ENCODE results near the gene NONO.
"Not testable (repeated sequence)": the region's sequence is repeated elsewhere in the genome, so short reads cannot be mapped to it uniquely, and the experiment has no call there.

Gene NONO, protein sequence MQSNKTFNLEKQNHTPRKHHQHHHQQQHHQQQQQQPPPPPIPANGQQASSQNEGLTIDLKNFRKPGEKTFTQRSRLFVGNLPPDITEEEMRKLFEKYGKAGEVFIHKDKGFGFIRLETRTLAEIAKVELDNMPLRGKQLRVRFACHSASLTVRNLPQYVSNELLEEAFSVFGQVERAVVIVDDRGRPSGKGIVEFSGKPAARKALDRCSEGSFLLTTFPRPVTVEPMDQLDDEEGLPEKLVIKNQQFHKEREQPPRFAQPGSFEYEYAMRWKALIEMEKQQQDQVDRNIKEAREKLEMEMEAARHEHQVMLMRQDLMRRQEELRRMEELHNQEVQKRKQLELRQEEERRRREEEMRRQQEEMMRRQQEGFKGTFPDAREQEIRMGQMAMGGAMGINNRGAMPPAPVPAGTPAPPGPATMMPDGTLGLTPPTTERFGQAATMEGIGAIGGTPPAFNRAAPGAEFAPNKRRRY

DNA sequence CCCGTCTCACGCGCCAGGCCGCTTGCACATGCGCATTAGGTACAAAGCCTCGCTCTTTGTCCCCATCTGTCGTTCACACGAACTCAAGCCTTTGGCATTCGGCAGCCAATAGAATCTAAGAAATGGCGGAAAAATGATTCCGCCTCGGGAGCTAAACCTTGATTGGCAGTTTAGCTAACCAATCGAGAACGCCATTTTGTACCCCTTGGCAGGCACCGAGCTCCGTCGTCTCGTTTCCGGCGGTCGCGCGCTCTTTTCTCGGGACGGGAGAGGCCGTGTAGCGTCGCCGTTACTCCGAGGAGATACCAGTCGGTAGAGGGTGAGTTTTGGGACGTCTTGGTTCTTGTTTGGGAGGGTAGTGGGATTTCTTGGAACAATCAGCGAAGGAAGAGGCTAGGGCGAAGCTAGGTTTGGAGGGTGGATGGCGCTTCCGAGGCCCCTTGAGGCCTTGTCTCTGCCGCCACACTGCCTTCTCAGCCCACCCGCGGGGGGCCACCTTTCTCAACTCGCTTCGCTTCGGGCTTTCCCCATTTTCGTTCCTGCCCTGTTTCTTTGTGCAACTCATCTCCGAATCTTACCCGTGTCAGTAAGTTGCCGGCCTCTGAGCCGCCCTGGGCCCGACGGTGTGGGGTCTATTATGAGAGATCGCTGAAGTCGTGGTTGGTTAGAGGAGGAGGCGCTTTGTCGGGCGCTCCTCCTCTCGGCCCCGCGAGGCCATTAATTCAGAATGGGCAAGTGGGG lies at the start of gene NONO:
Gene NONO (plus strand): TSS at position 233 of the 741 bp plus-strand sequence. CDS start 7,003 bp downstream, outside the sequence.
- intact Hi-C loops (cut with DNase I) = no loop called here
- DNase-seq = peak; percentile 69 to 96 (median 87)

DNA sequence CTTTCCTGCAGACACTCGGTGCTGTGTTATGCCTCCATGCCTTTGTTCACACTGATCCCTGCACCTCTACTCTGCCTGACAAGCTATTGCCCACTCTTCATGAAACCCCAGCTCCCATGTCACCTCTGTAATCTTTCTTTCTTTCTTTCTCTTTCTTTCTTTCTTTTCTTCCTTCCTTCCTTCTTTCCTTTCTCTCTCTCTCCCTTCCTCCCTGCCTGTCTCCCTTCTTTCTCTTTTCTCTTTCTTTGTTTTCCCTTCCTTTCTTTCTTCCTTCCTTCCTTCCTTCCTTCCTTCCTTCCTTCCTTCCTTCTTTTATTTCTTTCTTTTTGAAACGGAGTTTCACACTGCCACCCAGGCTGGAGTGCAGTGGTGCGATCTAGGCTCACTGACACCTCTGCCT lies 48.0 kb upstream of the NONO start:
- intact Hi-C loops (cut with DNase I) = no loop called here
- no peak for DNase-seq

DNA sequence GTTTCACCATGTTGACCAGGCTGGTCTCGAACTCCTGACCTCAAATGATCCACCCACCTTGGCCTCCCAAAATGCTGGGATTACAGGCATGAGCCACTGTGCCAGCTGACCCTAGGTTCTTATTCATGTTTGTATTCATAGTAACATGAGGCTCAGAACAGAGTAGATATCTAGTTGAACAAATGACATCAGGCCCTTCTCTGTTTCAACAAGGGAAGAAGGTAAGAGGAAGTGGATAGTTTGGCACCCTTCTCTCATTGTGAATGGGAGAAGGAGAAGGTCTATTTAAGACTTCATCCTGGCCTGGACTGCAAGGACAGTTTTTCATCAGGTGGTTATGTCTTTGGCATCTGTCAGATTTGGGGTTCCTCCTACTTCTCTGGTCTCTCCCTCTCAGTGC lies 46.6 kb upstream of the NONO start:
- intact Hi-C loops (cut with DNase I) = no loop called here
- DNase-seq = no peak

DNA sequence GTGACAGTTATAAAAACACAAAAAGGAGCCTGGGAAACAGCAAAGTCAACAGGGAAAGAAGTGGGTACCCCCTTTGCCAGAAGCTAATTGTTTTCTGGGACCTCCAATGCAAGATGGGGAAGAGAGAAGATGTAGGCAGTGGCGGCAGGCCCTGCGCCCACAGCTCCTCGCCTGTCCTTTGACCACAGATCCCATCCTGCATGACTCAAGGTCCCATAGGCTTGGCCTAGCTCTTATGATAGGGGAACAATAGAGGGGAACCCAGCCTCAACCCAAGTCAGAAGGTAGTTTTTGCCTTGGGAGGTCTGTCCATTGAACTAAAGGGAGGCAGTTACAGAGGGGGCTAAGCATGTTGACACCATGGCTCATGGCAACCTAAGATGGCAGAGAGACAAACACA lies 43.7 kb upstream of the NONO start:
- intact Hi-C loops (cut with DNase I) = no loop called here

DNA sequence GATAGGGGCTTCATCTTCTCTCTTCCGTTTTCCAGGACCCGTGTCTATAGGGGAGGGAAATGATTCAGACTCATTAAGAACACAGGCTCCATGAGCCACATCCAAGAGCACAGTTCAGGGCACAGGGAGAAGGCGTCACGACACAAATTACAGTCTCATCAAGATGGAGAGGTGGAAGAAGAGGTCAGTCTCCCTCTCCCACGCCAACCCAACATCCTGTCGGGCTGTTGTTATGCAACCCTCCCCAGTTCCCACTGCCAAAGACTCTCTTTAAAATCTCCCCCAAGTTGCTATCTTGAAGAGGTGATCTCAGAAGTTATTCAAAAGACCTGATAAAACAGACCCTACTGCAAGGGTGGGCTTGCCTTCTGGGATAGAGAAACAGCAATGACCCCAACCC lies 42.1 kb upstream of the NONO start:
- intact Hi-C loops (cut with DNase I) = no loop called here
- no peak for DNase-seq

More for the DNA sequence above, 43.7 kb upstream of the NONO start:
- no peak for DNase-seq

DNA sequence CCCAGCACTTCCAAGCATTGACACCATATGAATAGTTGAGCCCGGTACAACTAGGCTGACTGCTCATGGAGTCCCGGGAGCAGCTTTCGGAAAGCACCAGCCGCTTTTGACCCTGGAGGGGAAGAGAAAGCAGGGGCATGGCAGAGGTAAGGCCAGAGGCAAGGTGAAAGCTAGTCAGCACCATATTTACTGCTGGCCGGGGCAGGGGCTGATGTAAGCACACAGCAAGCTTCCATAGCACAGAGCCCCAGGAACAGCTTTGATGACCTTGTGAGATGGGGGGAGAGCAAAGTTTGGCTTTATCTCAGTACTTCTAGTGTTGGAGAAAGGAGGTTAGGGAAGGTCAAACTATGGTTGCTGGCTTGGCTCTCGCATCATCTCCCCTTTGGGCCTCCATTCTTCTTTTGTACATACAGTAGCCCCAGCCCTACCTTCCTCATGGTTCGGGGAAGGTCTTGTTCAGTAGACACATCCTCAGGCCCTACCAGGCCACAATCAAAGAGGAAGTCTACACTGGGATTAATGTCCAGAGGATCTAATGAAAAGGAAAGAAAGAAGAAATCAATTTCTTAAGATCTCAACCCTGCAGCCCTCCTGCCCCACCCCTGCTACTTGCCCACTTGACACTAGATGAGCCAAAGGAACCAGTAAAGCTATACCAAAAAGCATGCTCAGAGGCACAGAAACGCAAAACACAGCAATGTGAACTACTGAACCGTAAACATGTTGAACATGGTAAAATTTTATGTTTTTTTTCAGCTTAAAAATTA lies 38.9 kb upstream of the NONO start:
- intact Hi-C loops (cut with DNase I) = no loop called here
- DNase-seq = no peak

DNA sequence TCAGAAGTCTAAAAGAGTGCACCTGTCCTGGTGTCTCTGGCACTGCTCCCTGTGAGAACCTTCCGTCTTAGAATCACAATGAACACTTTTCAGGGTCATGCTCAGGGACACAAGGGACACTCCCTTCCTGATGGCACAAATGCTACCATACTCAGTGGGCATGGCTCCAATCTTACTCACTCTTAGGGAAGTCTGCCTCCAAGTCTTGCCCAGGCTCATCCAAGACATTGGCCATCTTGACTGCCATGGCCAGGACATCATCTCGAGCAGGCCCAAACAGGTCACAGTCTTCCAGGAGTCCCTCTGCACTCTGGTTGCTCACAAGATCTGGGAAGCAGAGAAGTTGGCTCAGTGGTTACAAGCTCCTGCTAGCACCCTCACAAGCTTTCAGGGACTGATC lies 38.3 kb upstream of the NONO start:
- intact Hi-C loops (cut with DNase I) = no loop called here
- DNase-seq = no peak

DNA sequence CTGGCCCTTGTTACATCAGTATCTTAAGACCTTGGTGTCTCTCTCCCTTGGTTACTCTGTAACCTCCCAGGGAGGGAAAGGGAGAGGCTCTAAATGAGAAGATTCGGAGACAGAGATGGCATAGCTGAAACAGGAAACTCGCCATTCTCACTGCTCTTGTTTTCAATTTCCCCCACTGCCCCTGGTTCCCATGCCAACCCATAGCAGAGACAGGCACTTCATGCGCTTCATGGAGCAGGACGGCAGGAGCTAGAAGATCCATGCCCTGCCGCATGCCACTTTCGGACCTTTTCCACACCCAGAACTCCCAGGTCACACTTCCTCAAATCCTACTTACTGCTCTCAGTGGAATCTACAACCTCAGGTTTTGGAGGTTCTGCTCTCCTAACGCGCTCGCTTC lies 32.6 kb upstream of the NONO start:
- DNase-seq = no peak
- intact Hi-C loops (cut with DNase I) = no loop called here

DNA sequence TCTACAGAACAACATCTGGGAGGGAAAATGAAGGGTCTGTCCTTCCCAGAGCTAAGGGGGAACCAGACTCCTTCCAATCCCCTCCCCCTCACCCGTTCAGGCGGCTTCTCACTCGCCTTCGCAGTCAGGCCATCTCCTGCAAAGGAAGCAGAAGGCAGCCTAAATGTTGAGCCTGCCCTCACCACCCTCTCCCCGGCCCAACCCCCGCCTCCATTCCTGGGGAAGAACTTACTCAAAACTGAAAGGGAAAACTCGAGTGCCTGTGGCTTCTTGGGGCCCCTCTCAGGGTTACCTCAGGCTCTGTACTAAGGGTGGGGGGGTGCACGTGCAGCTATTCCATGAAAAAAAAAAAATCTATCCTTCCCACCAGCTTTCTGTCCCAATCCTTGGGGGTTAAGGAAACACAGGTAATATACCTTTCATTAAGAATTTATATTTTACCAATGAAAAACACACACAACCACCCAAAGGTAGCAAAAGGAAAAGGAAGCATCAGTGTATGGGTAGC lies 31.9 kb upstream of the NONO start:
- peak in 10 of 42 donors; percentile 2 to 41 (median 14) for DNase-seq
- intact Hi-C loops (cut with DNase I) = no loop called here

DNA sequence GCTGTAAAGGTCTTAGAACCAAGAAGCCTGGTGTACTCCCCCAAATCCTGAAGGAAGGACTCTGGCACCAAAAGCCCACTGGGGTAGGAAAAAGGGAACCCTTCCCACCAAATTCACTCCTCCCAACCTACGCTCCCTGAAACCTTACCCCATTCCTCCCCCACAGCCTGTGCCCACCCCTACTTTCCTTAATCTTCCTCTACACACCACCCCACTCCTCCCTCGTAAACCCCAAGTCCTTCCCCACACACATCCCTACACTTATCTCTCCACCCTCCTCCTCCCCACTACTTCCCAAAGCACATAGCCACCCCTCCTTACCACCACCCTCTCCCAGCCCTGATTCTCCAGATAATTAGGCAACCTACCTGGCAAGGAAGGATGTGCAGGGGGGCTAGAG lies 31.2 kb upstream of the NONO start:
- intact Hi-C loops (cut with DNase I) = no loop called here
- no peak for DNase-seq

DNA sequence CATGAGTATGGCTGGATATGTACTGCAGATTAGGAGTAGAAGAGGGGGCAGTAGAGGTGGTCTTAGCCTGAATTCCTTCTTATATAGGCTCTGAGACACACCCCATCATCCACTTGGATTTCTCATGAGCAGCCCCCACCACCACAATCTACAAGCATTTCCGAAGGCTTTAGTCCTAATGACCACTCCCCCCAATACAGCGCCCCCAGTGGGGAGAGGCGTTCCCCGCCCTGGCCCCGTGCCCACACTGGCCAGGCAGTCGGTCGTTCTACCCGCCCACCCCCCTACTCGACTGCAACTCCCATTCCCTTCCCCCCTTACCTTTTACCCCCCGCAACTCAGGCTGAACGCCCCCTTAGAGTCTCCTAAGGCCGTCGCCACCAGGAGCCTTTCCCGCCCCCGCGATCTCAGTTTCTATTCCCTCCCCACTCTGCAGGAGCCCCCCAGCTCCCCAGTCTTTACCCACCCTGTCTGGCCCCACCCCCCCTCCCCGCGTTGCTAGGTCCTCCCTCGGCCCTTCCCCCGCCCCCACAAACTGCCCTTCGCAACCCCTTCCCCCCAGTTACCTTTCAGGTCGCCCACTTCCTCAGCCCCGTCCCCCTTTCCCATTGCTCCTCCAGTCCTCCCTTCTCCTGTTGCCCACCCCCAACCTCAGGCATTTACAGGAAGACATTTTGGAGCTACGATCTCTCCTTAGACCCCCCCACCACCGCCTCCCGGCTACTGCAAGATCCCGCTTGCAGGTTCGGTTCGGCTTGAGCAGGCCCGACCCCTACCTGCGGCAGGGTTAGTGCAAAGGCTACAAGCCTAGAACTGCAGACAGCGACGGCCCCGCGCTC lies 30.0 kb upstream of the NONO start:
- peak in 33 of 42 donors; percentile 4 to 68 (median 33) for DNase-seq
- intact Hi-C loops (cut with DNase I) = no loop called here

DNA sequence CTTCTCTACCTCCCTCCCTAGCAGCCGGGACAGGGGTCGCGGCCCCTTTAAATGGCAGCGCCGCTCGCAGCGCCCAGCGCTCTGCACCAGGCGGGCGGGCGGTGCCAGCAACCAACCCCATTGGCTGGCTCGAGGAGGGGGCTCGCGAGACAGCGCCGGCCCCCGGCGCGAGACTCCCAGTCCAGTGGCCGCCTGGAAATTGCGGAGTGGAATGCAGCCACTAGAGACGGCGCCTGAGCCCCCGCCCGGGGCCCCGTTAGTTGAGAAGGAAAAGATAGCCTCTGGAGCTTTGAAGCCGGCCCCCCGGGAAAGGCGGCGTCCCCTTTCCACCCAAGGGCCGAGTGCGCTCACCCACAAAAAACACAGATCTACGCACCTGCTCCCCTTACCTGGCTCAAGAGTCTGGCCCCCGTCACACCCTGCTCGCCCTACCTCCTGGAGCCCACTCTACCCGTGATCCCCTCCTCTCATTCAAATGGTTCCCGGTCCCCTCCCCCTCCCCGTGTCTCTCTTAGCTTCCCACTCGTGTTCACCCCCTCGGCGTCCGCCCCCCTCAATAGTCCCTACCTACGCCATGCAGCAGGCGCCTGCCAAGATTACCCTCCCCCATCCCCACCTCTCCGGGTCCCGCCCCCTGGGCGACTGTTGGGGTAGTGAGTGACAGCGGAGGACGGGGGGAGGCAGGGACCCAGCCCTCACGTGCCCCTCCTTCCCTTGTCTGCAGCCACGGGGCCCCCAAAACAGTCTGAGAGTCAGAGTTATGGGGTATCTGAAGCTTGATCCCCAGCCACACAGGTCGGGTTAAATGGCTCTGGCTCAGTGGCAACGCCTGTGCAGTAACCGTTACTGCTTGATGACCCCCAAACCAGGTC lies 29.1 kb upstream of the NONO start, which contains the start of gene ZMYM3:
Gene ZMYM3 (minus strand): TSS at position 49 of the 872 bp plus-strand sequence. CDS start 885 bp downstream, outside the sequence.
- intact Hi-C loops (cut with DNase I) = no loop called here
- peak; percentile 68 to 93 (median 88) for DNase-seq

DNA sequence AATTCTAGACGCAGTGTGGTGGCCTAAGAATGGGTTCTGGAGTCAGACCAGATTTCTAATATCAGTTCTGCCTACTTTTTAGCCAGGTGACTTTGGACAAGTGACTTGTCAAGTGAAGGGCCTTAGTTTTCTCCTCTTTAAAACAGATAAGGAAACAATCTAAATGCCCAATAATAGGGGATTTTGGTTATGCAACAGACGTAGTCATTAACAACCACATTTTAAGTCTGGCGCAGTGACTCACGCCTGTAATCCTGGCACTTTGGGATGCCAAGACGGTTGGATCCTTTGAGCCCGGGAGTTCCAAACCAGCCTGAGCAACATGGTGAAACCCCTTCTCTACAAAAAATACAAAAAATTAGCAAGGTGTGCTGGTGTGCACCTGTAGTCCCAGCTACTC lies 27.4 kb upstream of the NONO start:
- intact Hi-C loops (cut with DNase I) = no loop called here
- DNase-seq = no peak

DNA sequence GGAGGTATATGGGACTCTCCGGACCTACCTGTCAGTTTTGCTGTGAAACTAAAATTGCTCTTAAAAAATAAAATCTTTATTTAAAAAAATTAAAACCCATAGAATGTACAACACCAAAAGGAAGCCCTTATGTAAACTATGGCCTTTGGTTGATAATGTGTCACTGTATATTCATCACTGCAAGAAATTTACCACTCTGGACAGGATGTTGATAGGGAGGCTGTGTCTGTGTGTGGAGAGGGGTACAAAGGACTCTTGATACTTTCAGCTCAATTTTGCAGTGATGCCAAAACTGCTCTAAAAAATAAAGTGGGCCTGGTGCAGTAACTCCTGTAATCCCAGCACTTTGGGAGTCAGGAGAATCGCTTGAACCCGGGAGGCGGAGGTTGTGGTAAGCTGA lies 26.6 kb upstream of the NONO start:
- intact Hi-C loops (cut with DNase I) = no loop called here
- DNase-seq = no peak

DNA sequence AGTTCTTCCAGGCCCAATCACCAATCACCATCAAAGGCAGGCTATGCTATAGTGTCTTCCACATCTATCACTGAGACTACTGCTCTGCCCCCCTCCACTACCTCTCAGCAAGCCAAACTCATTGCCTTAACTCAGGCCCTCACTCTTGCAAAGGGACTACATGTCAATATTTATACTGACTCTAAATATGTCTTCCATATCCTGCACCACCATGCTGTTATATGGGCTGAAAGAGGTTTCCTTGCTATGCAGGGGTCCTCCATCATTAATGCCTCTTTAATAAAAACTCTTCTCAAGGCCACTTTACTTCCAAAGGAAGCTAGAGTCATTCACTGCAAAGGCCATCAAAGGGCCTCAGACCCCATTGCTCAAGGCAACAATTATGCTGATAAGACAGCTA lies 14.8 kb upstream of the NONO start:
- DNase-seq; intact Hi-C loops (cut with DNase I): not testable (repeated sequence)

DNA sequence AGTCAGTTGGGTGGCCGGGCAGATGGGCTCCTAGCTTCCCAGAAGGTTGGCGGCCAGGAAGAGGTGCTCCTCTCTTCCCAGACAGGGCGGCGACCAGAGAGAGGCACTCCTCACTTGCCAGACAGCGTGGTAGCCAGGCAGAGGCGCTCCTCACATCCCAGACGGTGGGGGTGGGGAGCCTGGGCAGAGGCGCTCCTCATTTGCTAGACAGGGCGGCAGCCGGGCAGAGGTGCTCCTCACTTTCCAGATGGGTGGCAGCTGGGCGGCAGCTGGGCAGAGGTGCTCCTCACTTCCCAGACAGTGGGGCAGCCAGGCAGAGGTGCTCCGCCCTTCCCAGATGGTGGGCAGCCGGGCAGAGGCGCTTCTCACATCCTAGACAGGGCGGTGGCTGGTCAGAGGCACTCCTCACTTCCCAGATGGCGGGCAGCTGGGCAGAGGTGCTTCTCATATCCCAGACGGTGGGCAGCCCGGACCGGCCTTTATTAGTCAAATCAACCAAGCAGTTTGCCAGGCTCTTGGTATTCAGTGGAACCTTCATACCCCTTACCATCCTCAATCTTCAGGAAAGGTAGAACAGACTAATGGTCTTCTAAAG lies 13.5 kb upstream of the NONO start:
- no peak for DNase-seq
- intact Hi-C loops (cut with DNase I) = no loop called here

DNA sequence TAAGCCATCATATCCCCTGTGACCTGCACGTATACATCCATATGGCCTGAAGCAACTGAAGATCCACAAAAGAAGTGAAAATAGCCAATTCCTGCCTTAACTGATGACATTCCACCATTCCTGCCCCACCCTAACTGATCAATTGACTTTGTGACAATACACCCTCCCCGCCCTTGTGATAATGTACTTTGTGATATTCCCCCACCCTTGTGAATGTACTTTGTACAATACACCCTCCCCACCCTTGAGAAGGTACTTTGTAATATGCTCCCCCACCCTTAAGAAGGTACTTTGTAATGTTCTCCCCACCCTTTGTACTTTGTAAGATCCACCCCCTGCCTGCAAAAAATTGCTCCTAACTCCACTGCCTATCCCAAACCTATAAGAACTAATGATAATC lies 11.1 kb upstream of the NONO start:
- DNase-seq; intact Hi-C loops (cut with DNase I): not testable (repeated sequence)
